GM12874 (cell line): Measurements from ENCODE around the gene APBB2.

Experiments
- CTCF ChIP-seq: IDR thresholded peaks from 2 replicates; pipeline ENCODE4 v1.5.1; 2011; ENCODE audit warnings: low read depth, mild to moderate bottlenecking, control low read depth, low read length, moderate library complexity; ENCODE audit not compliant: insufficient read depth

The APBB2 gene

GRCh38 chr4:41092128-41092527 lies 122.2 kb downstream of the APBB2 start:
- TF ChIP-seq CTCF: no peak

GRCh38 chr4:41081847-41082246 lies 132.5 kb downstream of the APBB2 start:
- TF ChIP-seq CTCF: no peak

GRCh38 chr4:41080976-41081375 lies 133.4 kb downstream of the APBB2 start:
- no peak for TF ChIP-seq CTCF

- no peak for TF ChIP-seq CTCF
These were observed 134.3 kb downstream of the APBB2 start for GRCh38 chr4:41079881-41080560.

GRCh38 chr4:41077628-41078027 lies 136.7 kb downstream of the APBB2 start:
- no peak for TF ChIP-seq CTCF

GRCh38 chr4:41076481-41076880 lies 137.9 kb downstream of the APBB2 start:
- no peak for TF ChIP-seq CTCF

GRCh38 chr4:41074215-41074614 lies 140.1 kb downstream of the APBB2 start:
- TF ChIP-seq CTCF: no peak
